Neural cell (in vitro differentiated cells): ENCODE results near the gene NFIA.

Source experiments
- EP300 ChIP-seq: fragments of 450-650 bp; conservative IDR thresholded peaks from 2 replicates; pipeline ENCODE4 v1.6.1; 2014; ENCODE audit warnings: antibody characterized with exemption, mild to moderate bottlenecking, moderate library complexity; ENCODE audit not compliant: poor library complexity, severe bottlenecking
- MXI1 ChIP-seq: fragments of 450-650 bp; conservative IDR thresholded peaks from 2 replicates; pipeline ENCODE4 v1.6.1; 2014; ENCODE audit warnings: antibody characterized with exemption, mild to moderate bottlenecking; ENCODE audit not compliant: poor library complexity, severe bottlenecking
- TF ChIP-seq, protein P1 (sequence below): IDR thresholded peaks from 2 replicates; pipeline ENCODE4 v1.6.1; 2012; ENCODE audit warnings: borderline replicate concordance

DNA sequence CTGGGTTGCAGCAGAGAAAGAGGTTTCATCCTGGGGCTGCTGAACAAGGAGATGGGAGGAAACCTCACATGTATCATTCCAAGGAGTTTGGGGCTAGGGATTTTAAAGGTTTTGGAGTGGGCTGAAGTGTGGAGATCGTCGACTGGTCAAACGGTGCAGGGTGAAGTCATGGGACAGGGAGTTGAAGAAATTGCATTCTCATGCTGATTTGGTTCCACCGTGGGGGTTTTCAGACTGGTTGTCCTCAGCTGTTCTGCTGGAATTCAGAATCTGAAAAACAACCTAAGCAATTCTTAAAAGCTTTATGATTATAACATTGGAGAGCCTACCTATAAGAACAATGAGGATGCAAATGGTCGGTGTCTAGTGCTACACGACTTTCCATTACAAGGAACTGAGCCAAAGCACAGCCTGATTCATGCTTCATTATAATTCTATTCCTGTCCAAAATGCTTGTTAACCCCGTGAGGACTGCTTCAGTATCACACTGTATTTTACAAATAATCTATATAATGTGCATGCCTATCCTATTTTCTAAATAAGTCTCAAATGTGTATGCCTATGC, 399.9 kb downstream of the NFIA start:
- TF ChIP-seq, protein P1, sequence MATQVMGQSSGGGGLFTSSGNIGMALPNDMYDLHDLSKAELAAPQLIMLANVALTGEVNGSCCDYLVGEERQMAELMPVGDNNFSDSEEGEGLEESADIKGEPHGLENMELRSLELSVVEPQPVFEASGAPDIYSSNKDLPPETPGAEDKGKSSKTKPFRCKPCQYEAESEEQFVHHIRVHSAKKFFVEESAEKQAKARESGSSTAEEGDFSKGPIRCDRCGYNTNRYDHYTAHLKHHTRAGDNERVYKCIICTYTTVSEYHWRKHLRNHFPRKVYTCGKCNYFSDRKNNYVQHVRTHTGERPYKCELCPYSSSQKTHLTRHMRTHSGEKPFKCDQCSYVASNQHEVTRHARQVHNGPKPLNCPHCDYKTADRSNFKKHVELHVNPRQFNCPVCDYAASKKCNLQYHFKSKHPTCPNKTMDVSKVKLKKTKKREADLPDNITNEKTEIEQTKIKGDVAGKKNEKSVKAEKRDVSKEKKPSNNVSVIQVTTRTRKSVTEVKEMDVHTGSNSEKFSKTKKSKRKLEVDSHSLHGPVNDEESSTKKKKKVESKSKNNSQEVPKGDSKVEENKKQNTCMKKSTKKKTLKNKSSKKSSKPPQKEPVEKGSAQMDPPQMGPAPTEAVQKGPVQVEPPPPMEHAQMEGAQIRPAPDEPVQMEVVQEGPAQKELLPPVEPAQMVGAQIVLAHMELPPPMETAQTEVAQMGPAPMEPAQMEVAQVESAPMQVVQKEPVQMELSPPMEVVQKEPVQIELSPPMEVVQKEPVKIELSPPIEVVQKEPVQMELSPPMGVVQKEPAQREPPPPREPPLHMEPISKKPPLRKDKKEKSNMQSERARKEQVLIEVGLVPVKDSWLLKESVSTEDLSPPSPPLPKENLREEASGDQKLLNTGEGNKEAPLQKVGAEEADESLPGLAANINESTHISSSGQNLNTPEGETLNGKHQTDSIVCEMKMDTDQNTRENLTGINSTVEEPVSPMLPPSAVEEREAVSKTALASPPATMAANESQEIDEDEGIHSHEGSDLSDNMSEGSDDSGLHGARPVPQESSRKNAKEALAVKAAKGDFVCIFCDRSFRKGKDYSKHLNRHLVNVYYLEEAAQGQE = no peak
- no peak for TF ChIP-seq MXI1
- no peak for TF ChIP-seq EP300
